ENCODE results near the gene ALG12. TPM values are rescaled to one million over a fixed set of nuclear protein-coding genes. Genes with fewer than 3 reads are reported as not detected.
A peak's percentile ranks its signal among the peaks of the same experiment; 100 is the strongest.

The ALG12 gene
- total RNA-seq, 4 donors from 2014 or later: 17.3 to 25.5 (median 22.1) TPM

- TF ChIP-seq POLR2A (IDR thresholded peaks at IDR 0.05) (no peak), CTCF (IDR thresholded peaks at IDR 0.05) (no peak)
- no peak for DNase-seq
- Histone ChIP-seq H3K27me3 (no peaks in the 10 kb centered on the region), H3K4me3 (no peak overlapping the region), H3K4me1 (peaks cover 0 to 38% (median 20%) of the 10 kb centered on the region in 4 donors), H3K27ac (no peak overlapping the region), H3K9me3 (no peaks in the 10 kb centered on the region), H3K36me3 (peaks cover 0 to 7% (median 0%) of the 10 kb centered on the region in 3 donors)
These were observed 9.4 kb upstream of the ALG12 start for GRCh38 chr22:49927483-49928184.

- DNase-seq: no peak
- no peak overlapping the region for H3K4me3 ChIP-seq
- H3K27me3 ChIP-seq: no peaks in the 10 kb centered on the region
- peaks cover 0 to 31% (median 19%) of the 10 kb centered on the region in 4 donors for H3K4me1 ChIP-seq
- H3K27ac ChIP-seq: no peak overlapping the region
- peaks cover 0 to 7% (median 0%) of the 10 kb centered on the region in 3 donors for H3K36me3 ChIP-seq
- no peaks in the 10 kb centered on the region for H3K9me3 ChIP-seq
- TF ChIP-seq CTCF (IDR thresholded peaks at IDR 0.05) (no peak), POLR2A (IDR thresholded peaks at IDR 0.05) (no peak)
These were observed 8.7 kb upstream of the ALG12 start for GRCh38 chr22:49926916-49927315.

GRCh38 chr22:49925525-49926128, 7.4 kb upstream of the ALG12 start:
- Histone ChIP-seq H3K9me3 (no peaks in the 10 kb centered on the region), H3K27me3 (no peaks in the 10 kb centered on the region), H3K4me3 (peak overlapping the region in 2 of 4 donors; percentile 17 to 41), H3K36me3 (peaks cover 0 to 14% (median 0%) of the 10 kb centered on the region in 3 donors), H3K27ac (peak overlapping the region; percentile 57 to 88 (median 72)), H3K4me1 (peaks cover 0 to 20% (median 13%) of the 10 kb centered on the region in 4 donors)
- no peak for TF ChIP-seq POLR2A (IDR thresholded peaks at IDR 0.05)
- no peak for TF ChIP-seq CTCF (IDR thresholded peaks at IDR 0.05)
- peak in 2 of 3 donors; percentile 85 to 87 for DNase-seq

GRCh38 chr22:49924113-49924833, 6.0 kb upstream of the ALG12 start:
- Histone ChIP-seq H3K36me3 (peaks cover 0 to 15% (median 0%) of the 10 kb centered on the region in 3 donors), H3K27ac (peak overlapping the region in 1 of 4 donors; percentile 88), H3K9me3 (no peaks in the 10 kb centered on the region), H3K4me1 (peaks cover 0 to 7% (median 4%) of the 10 kb centered on the region in 4 donors), H3K27me3 (no peaks in the 10 kb centered on the region), H3K4me3 (no peak overlapping the region)
- DNase-seq: no peak
- TF ChIP-seq POLR2A (IDR thresholded peaks at IDR 0.05) (no peak), CTCF (IDR thresholded peaks at IDR 0.05) (no peak)

GRCh38 chr22:49923445-49923844, 5.2 kb upstream of the ALG12 start:
- Histone ChIP-seq H3K27me3 (no peaks in the 10 kb centered on the region), H3K9me3 (no peaks in the 10 kb centered on the region), H3K36me3 (peaks cover 0 to 15% (median 0%) of the 10 kb centered on the region in 3 donors), H3K4me3 (no peak overlapping the region), H3K4me1 (peaks cover 0 to 8% (median 6%) of the 10 kb centered on the region in 4 donors), H3K27ac (no peak overlapping the region)
- TF ChIP-seq POLR2A (IDR thresholded peaks at IDR 0.05) (no peak), CTCF (IDR thresholded peaks at IDR 0.05) (peak in 2 of 6 experiments; percentile 10 to 24)
- no peak for DNase-seq

Measured in Peyer's patch (tissue), 4 donors.